A549 (cell line): Measurements from ENCODE around the gene TM6SF1. TPM values are rescaled to one million over a fixed set of nuclear protein-coding genes. Genes with fewer than 3 reads are reported as not detected.
"Not testable (repeated sequence)": the region's sequence is repeated elsewhere in the genome, so short reads cannot be mapped to it uniquely, and the experiment has no call there.

Experiments
- ATAC-seq, 2 experiments: fragments of 200-7000 bp in 1 of 2; fragments of >200 bp in 1 of 2; cut with Nextera tagmentation in 1 of 2; cut with Tn5 transposase in 1 of 2; 3 replicates each; pipeline versions ENCODE4 v1.8.0 to v1.9.1; 2018 to 2020; ENCODE audit warnings: mild to moderate bottlenecking in 1 of 2, moderate library complexity in 1 of 2
- CTCF ChIA-PET: fragments of 300-600 bp; sonication (Branson Sonifier 250); formaldehyde crosslinking; extraction: SDS; loops from one replicate; lab custom pipeline; 2021; ENCODE audit warnings: antibody characterized with exemption, inconsistent platforms; lab: Yijun Ruan, JAX
- POLR2A ChIA-PET: fragments of 350-600 bp; formaldehyde crosslinking; extraction: SDS; loops from one replicate; lab custom pipeline; 2021; ENCODE audit warnings: antibody characterized with exemption, inconsistent platforms; lab: Yijun Ruan, JAX
- DNase-seq, 2 experiments: peaks; one replicate each; pipeline versions ENCODE4 v3.0.0 to v3.0.0-alpha.2; 2011 to 2016; ENCODE audit warnings: low read depth in 1 of 2, low spot score in 1 of 2
- FAIRE-seq: peaks from 2 replicates; lab custom pipeline; 2011; peaks lifted over from hg19 to GRCh38; lab: Jason Lieb, UNC
- H3K27ac ChIP-seq, 2 experiments: fragments of >200 bp; sonication (Bioruptor Twin); formaldehyde crosslinking; 3 replicates each; pipeline ENCODE4 v1.5.1; 2016 to 2017
- H3K4me1 ChIP-seq: fragments of >200 bp; sonication (Bioruptor Twin); formaldehyde crosslinking; 3 replicates; pipeline ENCODE4 v1.6.1; 2016
- H3K4me2 ChIP-seq: fragments of >200 bp; sonication (Bioruptor Twin); formaldehyde crosslinking; 3 replicates; pipeline ENCODE4 v1.6.1; 2016
- H3K4me3 ChIP-seq: fragments of >200 bp; sonication (Bioruptor Twin); formaldehyde crosslinking; 3 replicates; pipeline ENCODE4 v1.5.1; 2016
- H3K9me3 ChIP-seq: fragments of >200 bp; sonication (Bioruptor Twin); formaldehyde crosslinking; 3 replicates; pipeline ENCODE4 v1.6.1; 2016
- CBX2 ChIP-seq: fragments of 200-600 bp; sonication (generic); IDR thresholded peaks from 2 replicates; pipeline ENCODE4 v1.6.1; 2016; ENCODE audit warnings: low read depth, mild to moderate bottlenecking, borderline replicate concordance
- CBX8 ChIP-seq: fragments of 200-600 bp; sonication (generic); IDR thresholded peaks from 2 replicates; pipeline ENCODE4 v1.6.1; 2016
- CHD2 ChIP-seq: fragments of 150-350 bp; IDR thresholded peaks from 2 replicates; pipeline ENCODE4 v1.6.1; 2014; ENCODE audit warnings: low read length; ENCODE audit not compliant: partially characterized antibody
- CHD4 ChIP-seq: fragments of 200-600 bp; sonication (generic); IDR thresholded peaks from 2 replicates; pipeline ENCODE4 v1.6.1; 2016; ENCODE audit warnings: antibody characterized with exemption, mild to moderate bottlenecking, borderline replicate concordance
- EHMT2 ChIP-seq: fragments of 200-600 bp; sonication (generic); IDR thresholded peaks from 2 replicates; pipeline ENCODE4 v1.6.1; 2016; ENCODE audit warnings: antibody characterized with exemption, low read depth, mild to moderate bottlenecking, moderate library complexity
- ESRRA ChIP-seq: fragments of 150-350 bp; IDR thresholded peaks from 2 replicates; pipeline ENCODE4 v1.6.1; 2014; ENCODE audit warnings: mild to moderate bottlenecking, low read length, borderline replicate concordance
- HOXA7 ChIP-seq: fragments of 250-450 bp; sonication (Bioruptor Pico); IDR thresholded peaks from 2 replicates; pipeline ENCODE4 v1.5.0; 2020; ENCODE audit warnings: mild to moderate bottlenecking, moderate library complexity
- HOXB13 ChIP-seq: fragments of 250-450 bp; sonication (Bioruptor Pico); IDR thresholded peaks from 2 replicates; pipeline ENCODE4 v1.5.0; 2020; ENCODE audit warnings: low read depth, mild to moderate bottlenecking, moderate library complexity
- JUN ChIP-seq, 2 experiments: fragments of >200 bp; sonication (Bioruptor Twin); formaldehyde crosslinking; IDR thresholded peaks; 2 replicates in 1 of 2; 3 replicates in 1 of 2; pipeline ENCODE4 v1.6.1; 2016 to 2017
- JUNB ChIP-seq: fragments of >200 bp; sonication (Bioruptor Twin); formaldehyde crosslinking; IDR thresholded peaks from 2 replicates; pipeline ENCODE4 v1.6.1; 2016
- MAZ ChIP-seq: fragments of 150-350 bp; IDR thresholded peaks from 2 replicates; pipeline ENCODE4 v1.6.1; 2014; ENCODE audit warnings: antibody characterized with exemption, low read depth, low read length, borderline replicate concordance
- RAD21 ChIP-seq, 2 experiments: fragments of >200 bp in 1 of 2; sonication (Bioruptor Twin) in 1 of 2; formaldehyde crosslinking in 1 of 2; IDR thresholded peaks in 1 of 2; conservative IDR thresholded peaks in 1 of 2; 2 replicates in 1 of 2; 3 replicates in 1 of 2; pipeline ENCODE4 v1.6.1; 2012 to 2018; ENCODE audit warnings: inconsistent platforms in 1 of 2
- SMC3 ChIP-seq: fragments of >200 bp; sonication (Bioruptor Twin); formaldehyde crosslinking; IDR thresholded peaks from 3 replicates; pipeline ENCODE4 v1.6.1; 2018; ENCODE audit warnings: inconsistent platforms
- ZC3H11A ChIP-seq: fragments of 450-650 bp; IDR thresholded peaks from 2 replicates; pipeline ENCODE4 v1.6.1; 2014; ENCODE audit warnings: antibody characterized with exemption, mild to moderate bottlenecking
- WGBS: methylation state at CpG from one replicate; pipeline ENCODE4 v1.1.6; 2017; ENCODE audit errors: missing lambda C conversion rate; 5-methylcytosine and 5-hydroxymethylcytosine counted together
- polyA plus RNA-seq, 4 experiments: library from polyadenylated mRNA; depleted of rRNA in 3 of 4; stranded (reverse); fragments of >200 nt; fragmentation: RNase III in 1 of 4; extraction: RNeasy Plus Mini Kit Qiagen cat#74134 plus additional on column Dnase treatment in 1 of 4; gene quantifications; 2 replicates in 3 of 4; 3 replicates in 1 of 4; pipeline ENCODE4 v1.2.3, GENCODE V29; 2011 to 2017
- TF ChIP-seq, protein P1 (sequence below): fragments of >200 bp; sonication (Bioruptor Twin); formaldehyde crosslinking; IDR thresholded peaks from 3 replicates; pipeline ENCODE4 v1.6.1; 2016
- TF ChIP-seq, protein P2 (sequence below): fragments of >200 bp; sonication (Bioruptor Twin); formaldehyde crosslinking; IDR thresholded peaks from 2 replicates; pipeline ENCODE4 v1.6.1; 2016
- TF ChIP-seq, protein P3 (sequence below): fragments of 250-450 bp; sonication (Bioruptor Pico); IDR thresholded peaks from 2 replicates; pipeline ENCODE4 v1.5.0; 2021; ENCODE audit warnings: mild to moderate bottlenecking, moderate library complexity, borderline replicate concordance
- TF ChIP-seq, protein P4 (sequence below): IDR thresholded peaks from 2 replicates; pipeline ENCODE4 v1.6.1; 2012

The TM6SF1 gene
- polyA plus RNA-seq, 2 of the 4 experiments (the other 2 are of a cell fraction), result 1.1 TPM; not detected in 1

DNA sequence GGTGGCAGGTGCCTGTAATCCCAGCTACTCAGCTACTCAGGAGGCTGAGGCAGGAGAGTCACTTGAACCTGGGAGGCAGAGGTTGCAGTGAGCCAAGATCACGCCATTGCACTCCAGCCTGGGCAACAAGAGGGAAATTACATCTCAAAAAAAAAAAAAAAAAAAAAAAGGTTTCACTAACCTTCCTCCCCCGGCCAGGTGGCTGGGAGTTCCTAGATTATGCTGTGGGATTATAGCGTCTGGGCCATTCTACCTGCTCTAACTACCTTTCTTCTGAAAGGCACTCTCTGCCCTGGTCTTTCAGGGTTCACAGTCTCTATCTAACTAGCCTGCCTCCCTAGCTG lies 15.5 kb upstream of the TM6SF1 start:
- DNase-seq, CTCF ChIA-PET, ATAC-seq, H3K27ac ChIP-seq, POLR2A ChIA-PET, H3K4me3 ChIP-seq, FAIRE-seq, H3K4me1 ChIP-seq, H3K4me2 ChIP-seq, H3K9me3 ChIP-seq: not testable (repeated sequence)
- 76% methylated on average over 3 of the region's 3 CpGs for WGBS

DNA sequence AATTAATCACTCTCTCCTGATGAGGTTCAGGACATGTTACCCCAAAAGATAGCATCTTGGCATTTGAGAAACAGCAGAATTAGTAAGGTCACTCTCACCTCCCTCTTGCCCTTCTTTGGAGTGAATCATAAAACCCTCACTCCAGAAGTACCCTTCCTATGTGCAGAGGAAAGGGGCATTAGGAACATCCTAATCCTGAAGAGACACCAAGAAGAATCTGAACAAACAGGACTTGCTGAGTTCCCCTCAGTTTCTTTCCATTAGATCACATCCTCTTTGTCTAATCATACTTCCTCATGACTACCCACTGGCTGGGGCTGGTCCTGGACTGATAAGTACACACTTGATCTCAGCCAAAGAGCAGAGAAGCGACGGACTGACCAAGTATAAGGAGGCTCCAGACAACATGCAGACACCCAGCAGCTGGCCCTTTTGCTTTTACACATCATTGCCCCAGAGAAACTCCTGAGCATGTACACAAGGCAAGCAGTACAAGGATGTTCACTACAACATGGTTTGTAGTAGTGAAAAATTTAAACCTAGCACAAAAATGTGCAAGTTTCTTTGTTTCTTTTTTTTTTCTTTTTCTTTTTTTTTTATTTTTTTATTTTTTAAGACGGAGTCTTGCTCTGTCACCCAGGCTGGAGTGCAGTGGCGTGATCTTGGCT lies 15.0 kb upstream of the TM6SF1 start:
- ChIA-PET CTCF (no interaction called here), POLR2A (no interaction called here)
- peak in 1 of 2 experiments; percentile 33; a peak in 3 of 6 replicates for ATAC-seq
- 79% methylated on average over 4 of the region's 4 CpGs for WGBS
- H3K9me3 ChIP-seq, result peaks cover 10% of the 10 kb centered on the region; the same call in 1 of the 3 replicates
- H3K4me1 ChIP-seq, result no peaks in the 10 kb centered on the region
- no peak overlapping the region for H3K4me3 ChIP-seq
- FAIRE-seq, result no peak
- no peak for DNase-seq
- no peak overlapping the region for H3K4me2 ChIP-seq
- no peak overlapping the region for H3K27ac ChIP-seq
- TF ChIP-seq CBX2 (no peak), ESRRA (no peak), JUN (IDR thresholded peaks at IDR 0.05) (no peak), CBX8 (no peak), JUNB (no peak), ZC3H11A (no peak), EHMT2 (no peak), HOXA7 (CRISPR knock-in tag) (no peak), CHD2 (no peak), CHD4 (no peak), HOXB13 (CRISPR knock-in tag) (no peak), RAD21 (conservative IDR thresholded peaks at IDR 0.05 in 1 of 2, IDR thresholded peaks at IDR 0.05 in 1 of 2) (no peak), MAZ (no peak)
- TF ChIP-seq, protein P1, sequence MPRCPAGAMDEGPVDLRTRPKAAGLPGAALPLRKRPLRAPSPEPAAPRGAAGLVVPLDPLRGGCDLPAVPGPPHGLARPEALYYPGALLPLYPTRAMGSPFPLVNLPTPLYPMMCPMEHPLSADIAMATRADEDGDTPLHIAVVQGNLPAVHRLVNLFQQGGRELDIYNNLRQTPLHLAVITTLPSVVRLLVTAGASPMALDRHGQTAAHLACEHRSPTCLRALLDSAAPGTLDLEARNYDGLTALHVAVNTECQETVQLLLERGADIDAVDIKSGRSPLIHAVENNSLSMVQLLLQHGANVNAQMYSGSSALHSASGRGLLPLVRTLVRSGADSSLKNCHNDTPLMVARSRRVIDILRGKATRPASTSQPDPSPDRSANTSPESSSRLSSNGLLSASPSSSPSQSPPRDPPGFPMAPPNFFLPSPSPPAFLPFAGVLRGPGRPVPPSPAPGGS, result no peak
- TF ChIP-seq, protein P2, sequence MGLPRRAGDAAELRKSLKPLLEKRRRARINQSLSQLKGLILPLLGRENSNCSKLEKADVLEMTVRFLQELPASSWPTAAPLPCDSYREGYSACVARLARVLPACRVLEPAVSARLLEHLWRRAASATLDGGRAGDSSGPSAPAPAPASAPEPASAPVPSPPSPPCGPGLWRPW, result no peak
- TF ChIP-seq, protein P3, sequence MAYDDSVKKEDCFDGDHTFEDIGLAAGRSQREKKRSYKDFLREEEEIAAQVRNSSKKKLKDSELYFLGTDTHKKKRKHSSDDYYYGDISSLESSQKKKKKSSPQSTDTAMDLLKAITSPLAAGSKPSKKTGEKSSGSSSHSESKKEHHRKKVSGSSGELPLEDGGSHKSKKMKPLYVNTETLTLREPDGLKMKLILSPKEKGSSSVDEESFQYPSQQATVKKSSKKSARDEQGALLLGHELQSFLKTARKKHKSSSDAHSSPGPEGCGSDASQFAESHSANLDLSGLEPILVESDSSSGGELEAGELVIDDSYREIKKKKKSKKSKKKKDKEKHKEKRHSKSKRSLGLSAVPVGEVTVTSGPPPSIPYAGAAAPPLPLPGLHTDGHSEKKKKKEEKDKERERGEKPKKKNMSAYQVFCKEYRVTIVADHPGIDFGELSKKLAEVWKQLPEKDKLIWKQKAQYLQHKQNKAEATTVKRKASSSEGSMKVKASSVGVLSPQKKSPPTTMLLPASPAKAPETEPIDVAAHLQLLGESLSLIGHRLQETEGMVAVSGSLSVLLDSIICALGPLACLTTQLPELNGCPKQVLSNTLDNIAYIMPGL (CRISPR knock-in tag), result no peak
- TF ChIP-seq, protein P4, sequence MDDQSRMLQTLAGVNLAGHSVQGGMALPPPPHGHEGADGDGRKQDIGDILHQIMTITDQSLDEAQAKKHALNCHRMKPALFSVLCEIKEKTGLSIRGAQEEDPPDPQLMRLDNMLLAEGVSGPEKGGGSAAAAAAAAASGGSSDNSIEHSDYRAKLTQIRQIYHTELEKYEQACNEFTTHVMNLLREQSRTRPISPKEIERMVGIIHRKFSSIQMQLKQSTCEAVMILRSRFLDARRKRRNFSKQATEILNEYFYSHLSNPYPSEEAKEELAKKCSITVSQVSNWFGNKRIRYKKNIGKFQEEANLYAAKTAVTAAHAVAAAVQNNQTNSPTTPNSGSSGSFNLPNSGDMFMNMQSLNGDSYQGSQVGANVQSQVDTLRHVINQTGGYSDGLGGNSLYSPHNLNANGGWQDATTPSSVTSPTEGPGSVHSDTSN, result no peak

DNA sequence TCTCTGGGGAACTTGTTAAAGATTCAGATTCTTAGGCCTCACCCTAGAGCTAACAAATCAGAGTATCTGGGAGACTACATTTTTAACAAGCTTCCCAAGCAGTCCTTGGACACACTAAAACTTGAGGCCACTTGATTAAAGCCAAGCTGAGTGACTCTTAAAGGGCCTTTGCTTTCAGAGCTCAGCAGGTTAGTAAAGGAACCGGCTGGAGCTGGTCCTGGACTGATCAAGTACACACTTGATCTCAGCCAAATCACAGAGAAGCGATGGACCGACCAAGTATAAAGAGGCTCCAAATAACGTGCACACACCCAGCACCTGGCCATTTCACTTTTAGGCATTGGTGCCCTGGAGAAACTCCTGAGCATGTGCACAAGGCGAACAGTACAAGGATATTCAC lies 12.9 kb upstream of the TM6SF1 start:
- ATAC-seq (no peak; a peak in 2 of 6 replicates), DNase-seq (no peak), FAIRE-seq (no peak)
- no peak for TF ChIP-seq SMC3
- ChIA-PET POLR2A (no interaction called here), CTCF (interaction anchor here (1.6 to 2.0 kb wide), 2 partner anchors 11 to 58 kb away, joined by 3 to 4 read pairs; no protein-coding TSS in a partner anchor)
- 66% methylated on average over 5 of the region's 5 CpGs for WGBS
- H3K4me1 ChIP-seq, result no peaks in the 10 kb centered on the region
- no peak overlapping the region for H3K4me3 ChIP-seq
- H3K4me2 ChIP-seq, result no peak overlapping the region
- H3K9me3 ChIP-seq, result peaks cover 21% of the 10 kb centered on the region
- H3K27ac ChIP-seq, result no peak overlapping the region
